Measurements from ENCODE around the gene CYBA. TPM values are rescaled to one million over a fixed set of nuclear protein-coding genes. Genes with fewer than 3 reads are reported as not detected.

CYBA gene
- total RNA-seq, 1 donor: 250 TPM

- H3K4me2 ChIP-seq (ENCODE audit: insufficient read depth, low read length): no peak overlapping the region
These were observed 44.4 kb upstream of the CYBA start for GRCh38 chr16:88695218-88695617.

GRCh38 chr16:88694221-88695087 lies 43.6 kb upstream of the CYBA start:
- no peak for TF ChIP-seq CTCF (IDR thresholded peaks at IDR 0.05; ENCODE audit: extremely low read depth, low read depth, low read length)

More at GRCh38 chr16:88695218-88695617, 44.4 kb upstream of the CYBA start:
- no peak overlapping the region for H3K27ac ChIP-seq (ENCODE audit: low read depth, low read length)
- no peaks in the 10 kb centered on the region for H3K9me3 ChIP-seq (ENCODE audit: low read depth, low read length)
- no peaks in the 10 kb centered on the region for H3K4me1 ChIP-seq (ENCODE audit: insufficient read depth, low read length)
- no peak for TF ChIP-seq CTCF (IDR thresholded peaks at IDR 0.05; ENCODE audit: extremely low read depth, low read depth, low read length)
- no peaks in the 10 kb centered on the region for H3K79me2 ChIP-seq (ENCODE audit: insufficient read depth, low read length)
- H2AFZ ChIP-seq (ENCODE audit: low read length): no peak overlapping the region
- no peak for DNase-seq (ENCODE audit: insufficient read length, low spot score, missing footprints)
- no peak overlapping the region for H3K4me3 ChIP-seq (ENCODE audit: insufficient read depth, low read length)
- H3K27me3 ChIP-seq (ENCODE audit: insufficient read depth, low read length): peaks cover 6% of the 10 kb centered on the region
- no peaks in the 10 kb centered on the region for H4K20me1 ChIP-seq (ENCODE audit: insufficient read depth, low read length)
- peaks cover 16% of the 10 kb centered on the region for H3K36me3 ChIP-seq (ENCODE audit: insufficient read depth, low read length)

GRCh38 chr16:88693420-88694177 lies 42.7 kb upstream of the CYBA start:
- Histone ChIP-seq H4K20me1 (ENCODE audit: insufficient read depth, low read length) (no peaks in the 10 kb centered on the region), H3K4me1 (ENCODE audit: insufficient read depth, low read length) (no peaks in the 10 kb centered on the region), H3K9me3 (ENCODE audit: low read depth, low read length) (no peaks in the 10 kb centered on the region), H3K27me3 (ENCODE audit: insufficient read depth, low read length) (peaks cover 9% of the 10 kb centered on the region), H3K79me2 (ENCODE audit: insufficient read depth, low read length) (no peaks in the 10 kb centered on the region), H3K4me3 (ENCODE audit: insufficient read depth, low read length) (no peak overlapping the region), H2AFZ (ENCODE audit: low read length) (no peak overlapping the region), H3K36me3 (ENCODE audit: insufficient read depth, low read length) (peaks cover 11% of the 10 kb centered on the region), H3K4me2 (ENCODE audit: insufficient read depth, low read length) (no peak overlapping the region), H3K27ac (ENCODE audit: low read depth, low read length) (no peak overlapping the region)
- no peak for TF ChIP-seq CTCF (IDR thresholded peaks at IDR 0.05; ENCODE audit: extremely low read depth, low read depth, low read length)
- DNase-seq (ENCODE audit: insufficient read length, low spot score, missing footprints): no peak

More at GRCh38 chr16:88694221-88695087, 43.6 kb upstream of the CYBA start:
- no peak for DNase-seq (ENCODE audit: insufficient read length, low spot score, missing footprints)
- H3K4me3 ChIP-seq (ENCODE audit: insufficient read depth, low read length): no peak overlapping the region
- no peaks in the 10 kb centered on the region for H3K9me3 ChIP-seq (ENCODE audit: low read depth, low read length)
- H2AFZ ChIP-seq (ENCODE audit: low read length): no peak overlapping the region
- no peaks in the 10 kb centered on the region for H3K79me2 ChIP-seq (ENCODE audit: insufficient read depth, low read length)
- peaks cover 14% of the 10 kb centered on the region for H3K36me3 ChIP-seq (ENCODE audit: insufficient read depth, low read length)
- peaks cover 6% of the 10 kb centered on the region for H3K27me3 ChIP-seq (ENCODE audit: insufficient read depth, low read length)
- H4K20me1 ChIP-seq (ENCODE audit: insufficient read depth, low read length): no peaks in the 10 kb centered on the region
- H3K4me1 ChIP-seq (ENCODE audit: insufficient read depth, low read length): no peaks in the 10 kb centered on the region
- no peak overlapping the region for H3K4me2 ChIP-seq (ENCODE audit: insufficient read depth, low read length)
- no peak overlapping the region for H3K27ac ChIP-seq (ENCODE audit: low read depth, low read length)

GRCh38 chr16:88692861-88693260 lies 42.0 kb upstream of the CYBA start:
- H3K4me1 ChIP-seq (ENCODE audit: insufficient read depth, low read length): no peaks in the 10 kb centered on the region
- no peak overlapping the region for H3K27ac ChIP-seq (ENCODE audit: low read depth, low read length)
- DNase-seq (ENCODE audit: insufficient read length, low spot score, missing footprints): no peak
- no peaks in the 10 kb centered on the region for H3K9me3 ChIP-seq (ENCODE audit: low read depth, low read length)
- peaks cover 8% of the 10 kb centered on the region for H3K36me3 ChIP-seq (ENCODE audit: insufficient read depth, low read length)
- peaks cover 10% of the 10 kb centered on the region for H3K27me3 ChIP-seq (ENCODE audit: insufficient read depth, low read length)
- no peak overlapping the region for H3K4me3 ChIP-seq (ENCODE audit: insufficient read depth, low read length)
- no peak overlapping the region for H3K4me2 ChIP-seq (ENCODE audit: insufficient read depth, low read length)
- no peaks in the 10 kb centered on the region for H4K20me1 ChIP-seq (ENCODE audit: insufficient read depth, low read length)
- no peak overlapping the region for H2AFZ ChIP-seq (ENCODE audit: low read length)
- no peak for TF ChIP-seq CTCF (IDR thresholded peaks at IDR 0.05; ENCODE audit: extremely low read depth, low read depth, low read length)
- no peaks in the 10 kb centered on the region for H3K79me2 ChIP-seq (ENCODE audit: insufficient read depth, low read length)

All from osteoblast (primary cell).